Tibial nerve (tissue), 4 donors: ENCODE results near the gene TMEM181. TPM values are rescaled to one million over a fixed set of nuclear protein-coding genes. Genes with fewer than 3 reads are reported as not detected.

Experiments used
- DNase-seq, 2 donors: peaks; one replicate each; pipeline ENCODE4 v3.0.0-alpha.2; 2019; ENCODE audit warnings: low spot score in 2 of 2
- H3K27ac ChIP-seq, 4 donors: fragments of 200-600 bp; sonication (generic) in 3 of 4; one replicate each; pipeline ENCODE4 v1.5.1; 2017 to 2019; ENCODE audit warnings: mild to moderate bottlenecking in 1 of 4
- H3K27me3 ChIP-seq, 2 donors: fragments of 200-600 bp; sonication (generic) in 1 of 2; one replicate each; pipeline versions ENCODE4 v1.5.1 to v1.6.0; 2017 to 2019
- H3K36me3 ChIP-seq, 3 donors: fragments of 200-600 bp; sonication (generic); one replicate each; pipeline ENCODE4 v1.5.1; 2018 to 2019
- H3K4me1 ChIP-seq, 4 donors: fragments of 200-600 bp; sonication (generic) in 3 of 4; one replicate each; pipeline ENCODE4 v1.5.1; 2017 to 2019
- H3K4me3 ChIP-seq, 4 donors: fragments of 200-600 bp; sonication (generic) in 3 of 4; one replicate each; pipeline ENCODE4 v1.5.1; 2017 to 2019; ENCODE audit warnings: mild to moderate bottlenecking in 1 of 4, moderate library complexity in 1 of 4
- H3K9me3 ChIP-seq, 4 donors: fragments of 200-600 bp; sonication (generic) in 3 of 4; one replicate each; pipeline ENCODE4 v1.5.1; 2017 to 2019
- EP300 ChIP-seq, 2 donors: sonication (generic); formaldehyde crosslinking; IDR thresholded peaks; one replicate each; pipeline ENCODE4 v1.6.1; 2017; ENCODE audit warnings: antibody characterized with exemption in 2 of 2, mild to moderate bottlenecking in 1 of 2
- POLR2A ChIP-seq, 2 donors: fragments of 450-650 bp; IDR thresholded peaks; one replicate each; pipeline ENCODE4 v1.6.1; 2017; ENCODE audit warnings: antibody characterized with exemption in 2 of 2, mild to moderate bottlenecking in 2 of 2, moderate library complexity in 2 of 2
- WGBS, 2 donors: methylation state at CpG; one replicate each; pipeline ENCODE4 v1.1.5; 2018; 5-methylcytosine and 5-hydroxymethylcytosine counted together
- total RNA-seq, 4 donors: library from RNA; depleted of rRNA; stranded (reverse); fragments of >200 nt; gene quantifications; one replicate each; pipeline ENCODE4 v1.1.0, GENCODE V29; 2016
- TF ChIP-seq, protein P1 (sequence below), 5 experiments: fragments of 200-600 bp in 3 of 5; fragments of 450-650 bp in 2 of 5; sonication (generic) in 3 of 5; IDR thresholded peaks; one replicate each; pipeline ENCODE4 v1.5.1; 2016 to 2019; ENCODE audit warnings: antibody characterized with exemption in 5 of 5, mild to moderate bottlenecking in 3 of 5, moderate library complexity in 2 of 5

Gene TMEM181
- total RNA-seq, 4 donors from 2014 or later, result 14.1 to 19.0 (median 17.8) TPM

- DNase-seq, result no peak
- no peak overlapping the region for H3K4me3 ChIP-seq
- H3K4me1 ChIP-seq, result peaks cover 0 to 17% (median 0%) of the 10 kb centered on the region in 4 donors
- 93% methylated on average over 20 of the region's 20 CpGs for WGBS, 2 donors
- peaks cover 0 to 77% (median 4%) of the 10 kb centered on the region in 3 donors for H3K36me3 ChIP-seq
- TF ChIP-seq POLR2A (IDR thresholded peaks at IDR 0.05) (no peak), EP300 (IDR thresholded peaks at IDR 0.05) (no peak)
- TF ChIP-seq, protein P1, sequence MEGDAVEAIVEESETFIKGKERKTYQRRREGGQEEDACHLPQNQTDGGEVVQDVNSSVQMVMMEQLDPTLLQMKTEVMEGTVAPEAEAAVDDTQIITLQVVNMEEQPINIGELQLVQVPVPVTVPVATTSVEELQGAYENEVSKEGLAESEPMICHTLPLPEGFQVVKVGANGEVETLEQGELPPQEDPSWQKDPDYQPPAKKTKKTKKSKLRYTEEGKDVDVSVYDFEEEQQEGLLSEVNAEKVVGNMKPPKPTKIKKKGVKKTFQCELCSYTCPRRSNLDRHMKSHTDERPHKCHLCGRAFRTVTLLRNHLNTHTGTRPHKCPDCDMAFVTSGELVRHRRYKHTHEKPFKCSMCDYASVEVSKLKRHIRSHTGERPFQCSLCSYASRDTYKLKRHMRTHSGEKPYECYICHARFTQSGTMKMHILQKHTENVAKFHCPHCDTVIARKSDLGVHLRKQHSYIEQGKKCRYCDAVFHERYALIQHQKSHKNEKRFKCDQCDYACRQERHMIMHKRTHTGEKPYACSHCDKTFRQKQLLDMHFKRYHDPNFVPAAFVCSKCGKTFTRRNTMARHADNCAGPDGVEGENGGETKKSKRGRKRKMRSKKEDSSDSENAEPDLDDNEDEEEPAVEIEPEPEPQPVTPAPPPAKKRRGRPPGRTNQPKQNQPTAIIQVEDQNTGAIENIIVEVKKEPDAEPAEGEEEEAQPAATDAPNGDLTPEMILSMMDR (IDR thresholded peaks at IDR 0.05), result no peak
- H3K9me3 ChIP-seq, result no peaks in the 10 kb centered on the region
- no peaks in the 10 kb centered on the region for H3K27me3 ChIP-seq
- H3K27ac ChIP-seq, result peak overlapping the region in 1 of 4 donors; percentile 24
These were observed 67.5 kb downstream of the TMEM181 start for GRCh38 chr6:158627168-158627939.

DNA sequence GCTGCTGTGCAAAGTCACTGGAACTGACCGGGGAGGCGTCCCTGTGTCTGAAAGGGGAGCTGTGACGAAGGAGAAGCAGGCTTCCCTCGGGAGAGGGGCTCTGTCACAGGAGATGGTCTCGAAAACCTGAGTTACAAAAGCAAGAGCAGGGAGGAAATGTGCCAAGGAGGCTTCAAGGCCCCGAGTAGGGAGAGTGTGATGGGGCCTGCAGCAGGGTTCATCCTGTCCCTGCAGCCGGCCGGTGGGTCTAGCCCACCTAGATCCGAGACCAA, 68.0 kb downstream of the TMEM181 start:
- H3K27ac ChIP-seq, result no peak overlapping the region
- 87 to 88% methylated on average over 9 of the region's 9 CpGs for WGBS, 2 donors
- TF ChIP-seq, protein P1 (IDR thresholded peaks at IDR 0.05), result no peak
- TF ChIP-seq POLR2A (IDR thresholded peaks at IDR 0.05), result no peak
- no peak for TF ChIP-seq EP300 (IDR thresholded peaks at IDR 0.05)
- H3K4me1 ChIP-seq, result peaks cover 0 to 18% (median 0%) of the 10 kb centered on the region in 4 donors
- DNase-seq, result no peak
- no peaks in the 10 kb centered on the region for H3K9me3 ChIP-seq
- no peaks in the 10 kb centered on the region for H3K27me3 ChIP-seq
- peaks cover 0 to 77% (median 4%) of the 10 kb centered on the region in 3 donors for H3K36me3 ChIP-seq
- H3K4me3 ChIP-seq, result no peak overlapping the region

GRCh38 chr6:158628542-158628941, 68.7 kb downstream of the TMEM181 start:
- peaks cover 0 to 18% (median 0%) of the 10 kb centered on the region in 4 donors for H3K4me1 ChIP-seq
- H3K36me3 ChIP-seq, result peaks cover 0 to 82% (median 10%) of the 10 kb centered on the region in 3 donors
- no peaks in the 10 kb centered on the region for H3K9me3 ChIP-seq
- no peaks in the 10 kb centered on the region for H3K27me3 ChIP-seq
- no peak overlapping the region for H3K4me3 ChIP-seq
- DNase-seq, result no peak
- TF ChIP-seq POLR2A (IDR thresholded peaks at IDR 0.05) (no peak), EP300 (IDR thresholded peaks at IDR 0.05) (no peak)
- TF ChIP-seq, protein P1 (IDR thresholded peaks at IDR 0.05), result no peak
- no peak overlapping the region for H3K27ac ChIP-seq
- 79 to 88% methylated on average over 11 to 17 of the region's 17 CpGs for WGBS, 2 donors

GRCh38 chr6:158629367-158630221, 69.7 kb downstream of the TMEM181 start:
- Histone ChIP-seq H3K4me1 (peaks cover 0 to 18% (median 0%) of the 10 kb centered on the region in 4 donors), H3K27me3 (no peaks in the 10 kb centered on the region), H3K27ac (no peak overlapping the region), H3K36me3 (peaks cover 0 to 85% (median 10%) of the 10 kb centered on the region in 3 donors), H3K9me3 (no peaks in the 10 kb centered on the region), H3K4me3 (no peak overlapping the region)
- TF ChIP-seq, protein P1 (IDR thresholded peaks at IDR 0.05), result no peak
- no peak for TF ChIP-seq POLR2A (IDR thresholded peaks at IDR 0.05)
- TF ChIP-seq EP300 (IDR thresholded peaks at IDR 0.05), result no peak
- DNase-seq, result no peak
- 85 to 86% methylated on average over 20 of the region's 20 CpGs for WGBS, 2 donors
